ENCODE measurements around the gene AKAP13. TPM values are rescaled to one million over a fixed set of nuclear protein-coding genes. Genes with fewer than 3 reads are reported as not detected.

The AKAP13 gene
- total RNA-seq, 1 experiment from 2014 or later = 47.3 TPM

GRCh38 chr15:85383470-85384148 lies 3.2 kb downstream of the AKAP13 start:
- peaks cover 4% of the 10 kb centered on the region for H3K79me1 ChIP-seq (ENCODE audit: insufficient read depth, low read depth, low read length, poor library complexity, severe bottlenecking)
- H4K20me1 ChIP-seq (ENCODE audit: control insufficient read depth, insufficient read depth, insufficient read length) = no peaks in the 10 kb centered on the region
- no peak overlapping the region for H3K14ac ChIP-seq (ENCODE audit: insufficient read depth, low read length)
- H3K36me3 Mint-ChIP-seq (ENCODE audit: insufficient read depth in 1 of 3, low read depth in 3 of 3) = peaks cover 2 to 4% (median 2%) of the 10 kb centered on the region in 3 experiments; a peak in 5 of 7 replicates
- H2BK120ac ChIP-seq (ENCODE audit: low read depth, low read length, poor library complexity, severe bottlenecking) = no peak overlapping the region
- no peak overlapping the region for H2AK5ac ChIP-seq (ENCODE audit: insufficient read length, low read length)
- H2BK20ac ChIP-seq (ENCODE audit: low read depth, low read length, poor library complexity, severe bottlenecking) = no peak overlapping the region
- H3K9me3 Mint-ChIP-seq = no peaks in the 10 kb centered on the region
- H4K91ac ChIP-seq (ENCODE audit: insufficient read length, low read depth, low read length) = no peak overlapping the region
- H2BK12ac ChIP-seq (ENCODE audit: insufficient read length, low read depth, low read length) = no peak overlapping the region
- H3K27ac Mint-ChIP-seq = no peak overlapping the region
- no peak for TF ChIP-seq CTCF (conservative IDR thresholded peaks at IDR 0.05)
- 0 out of 2 replicates have a peak, but pooled peaks cover 2% of the 10 kb centered on the region for H3K4me1 ChIP-seq (ENCODE audit: insufficient read depth, low read length)
- H3K56ac ChIP-seq (ENCODE audit: insufficient read length, low read depth, low read length) = no peak overlapping the region
- peaks cover 19 to 27% of the 10 kb centered on the region in 2 experiments for H3K4me1 Mint-ChIP-seq
- peaks cover 5% of the 10 kb centered on the region for H3K23me2 ChIP-seq (ENCODE audit: insufficient read length, low read depth, low read length, poor library complexity, severe bottlenecking)
- no peak overlapping the region for H2BK5ac ChIP-seq (ENCODE audit: insufficient read length, low read length)
- H3K9me3 ChIP-seq (ENCODE audit: control insufficient read depth, low read depth, low read length) = no peaks in the 10 kb centered on the region
- H3K27me3 Mint-ChIP-seq (ENCODE audit: low read depth) = no peaks in the 10 kb centered on the region
- H2AFZ ChIP-seq (ENCODE audit: low read length) = no peak overlapping the region
- H4K5ac ChIP-seq (ENCODE audit: insufficient read length, low read depth, low read length) = no peak overlapping the region
- H3K79me2 ChIP-seq (ENCODE audit: insufficient read depth, low read length) = peaks cover 11% of the 10 kb centered on the region; the same call in 1 of the 2 replicates
- H3K4me2 ChIP-seq (ENCODE audit: insufficient read depth, insufficient read length, low read length) = no peak overlapping the region
- no peak for DNase-seq
- H3K27me3 ChIP-seq (ENCODE audit: insufficient read depth, low read length) = no peaks in the 10 kb centered on the region
- H3K9ac ChIP-seq (ENCODE audit: extremely low read depth, insufficient read length, low read length) = no peak overlapping the region
- no peak overlapping the region for H3K27ac ChIP-seq (ENCODE audit: insufficient read length, low read depth, low read length)
- no peak overlapping the region for H3K4me3 Mint-ChIP-seq
- no peak overlapping the region for H3K23ac ChIP-seq (ENCODE audit: insufficient read length, low read depth, low read length)
- no peak overlapping the region for H2BK15ac ChIP-seq (ENCODE audit: low read depth, low read length)
- H3T11ph ChIP-seq (ENCODE audit: low read length) = no peak overlapping the region
- H3K4ac ChIP-seq (ENCODE audit: low read depth, low read length) = no peak overlapping the region
- no peak overlapping the region for H4K8ac ChIP-seq (replicated peaks; ENCODE audit: insufficient read length, low read depth, low read length)
- no peak overlapping the region for H3K18ac ChIP-seq (ENCODE audit: insufficient read length, low read depth, low read length)
- no CpG with 5 or more reads among the region's 2 CpGs for WGBS (ENCODE audit: extremely low coverage, insufficient read length, low lambda C conversion rate)
